Fibroblast of villous mesenchyme (primary cell): Measurements from ENCODE around the gene UGT1A1. TPM values are rescaled to one million over a fixed set of nuclear protein-coding genes. Genes with fewer than 3 reads are reported as not detected.
"Not testable (repeated sequence)": the region's sequence is repeated elsewhere in the genome, so short reads cannot be mapped to it uniquely, and the experiment has no call there.

Source experiments
- DNase-seq: peaks from one replicate; pipeline ENCODE4 v3.0.0-alpha.2; 2010; ENCODE audit warnings: low read depth
- H3K4me3 ChIP-seq: 2 replicates; pipeline ENCODE4 v1.5.1; 2011; ENCODE audit warnings: low read depth, mild to moderate bottlenecking, low read length
- CTCF ChIP-seq: IDR thresholded peaks from 2 replicates; pipeline ENCODE4 v1.5.1; 2012; ENCODE audit warnings: low read depth, mild to moderate bottlenecking, low read length; ENCODE audit not compliant: insufficient read depth
- total RNA-seq: library from RNA; depleted of rRNA; stranded (reverse); fragments of >200 nt; gene quantifications from 2 replicates; pipeline ENCODE4 v1.2.3, GENCODE V29; 2012

UGT1A1 gene
- total RNA-seq, 1 donor: not detected

DNA sequence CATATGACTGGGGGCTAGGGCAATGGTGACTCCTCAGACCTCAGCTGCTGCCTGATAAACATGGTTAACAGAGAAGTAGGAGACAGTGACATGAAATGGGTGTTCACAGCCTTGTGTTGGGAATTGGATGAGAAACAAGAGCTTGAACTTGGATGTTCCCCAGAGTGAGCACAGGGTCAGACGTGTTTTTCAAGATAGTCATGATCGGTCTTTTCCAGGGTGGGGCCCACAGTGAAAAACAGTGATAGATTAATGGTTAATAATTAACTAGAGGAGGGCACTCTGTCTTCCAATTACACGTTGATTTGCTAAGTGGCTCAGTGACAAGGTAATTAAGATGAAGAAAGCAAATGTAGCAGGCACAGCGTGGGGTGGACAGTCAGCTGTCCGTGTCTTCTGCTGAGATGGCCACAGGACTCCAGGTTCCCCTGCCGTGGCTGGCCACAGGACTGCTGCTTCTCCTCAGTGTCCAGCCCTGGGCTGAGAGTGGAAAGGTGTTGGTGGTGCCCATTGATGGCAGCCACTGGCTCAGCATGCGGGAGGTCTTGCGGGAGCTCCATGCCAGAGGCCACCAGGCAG lies 31.3 kb upstream of the UGT1A1 start, which contains the start of gene UGT1A3:
TSS of gene UGT1A3 (plus strand) at position 320 of the 579 bp plus-strand sequence. CDS start at position 405, 85 bp downstream.
- TF ChIP-seq CTCF: no peak
- DNase-seq: no peak
- no peak within 1 kb of the TSS for H3K4me3 ChIP-seq

DNA sequence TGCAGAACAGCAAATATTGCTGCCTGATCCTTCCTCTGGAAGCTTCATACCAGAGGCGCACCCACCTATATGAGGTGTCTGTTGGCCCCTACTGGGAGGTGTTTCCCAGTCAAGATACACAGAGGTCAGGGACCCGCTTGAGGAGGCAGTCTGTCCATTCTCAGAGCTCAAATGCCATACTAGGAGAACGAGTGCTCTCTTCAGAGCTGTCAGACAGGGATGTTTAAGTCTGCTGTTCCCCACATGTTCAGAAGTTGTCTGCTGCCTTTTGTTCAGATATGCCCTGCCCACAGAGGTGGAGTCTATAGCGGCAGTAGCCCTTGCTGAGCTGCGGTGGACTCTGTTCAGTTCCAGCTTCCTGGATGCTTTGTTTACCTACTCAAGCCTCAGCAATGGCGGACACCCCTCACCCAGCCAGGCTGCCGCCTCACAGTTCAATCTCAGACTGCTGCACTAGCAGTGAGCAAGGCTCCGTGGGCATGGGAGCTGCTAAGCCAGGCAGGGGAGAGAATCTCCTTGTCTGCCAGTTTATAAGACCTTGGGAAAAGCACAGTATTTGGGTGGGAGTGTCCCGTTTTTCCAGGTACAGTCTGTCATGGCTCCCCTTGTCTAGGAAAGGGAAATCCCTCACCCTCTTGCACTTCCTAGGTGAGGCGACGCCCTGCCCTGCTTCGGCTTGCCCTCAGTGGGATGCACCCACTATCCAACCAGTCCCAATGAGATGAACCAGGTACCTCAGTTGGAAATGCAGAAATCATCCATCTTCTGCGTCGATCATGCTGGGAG lies 23.0 kb upstream of the UGT1A1 start:
- DNase-seq, H3K4me3 ChIP-seq: not testable (repeated sequence)

GRCh38 chr2:233740870-233741269 lies 19.2 kb upstream of the UGT1A1 start:
- no peak for TF ChIP-seq CTCF
- H3K4me3 ChIP-seq: no peak overlapping the region

DNA sequence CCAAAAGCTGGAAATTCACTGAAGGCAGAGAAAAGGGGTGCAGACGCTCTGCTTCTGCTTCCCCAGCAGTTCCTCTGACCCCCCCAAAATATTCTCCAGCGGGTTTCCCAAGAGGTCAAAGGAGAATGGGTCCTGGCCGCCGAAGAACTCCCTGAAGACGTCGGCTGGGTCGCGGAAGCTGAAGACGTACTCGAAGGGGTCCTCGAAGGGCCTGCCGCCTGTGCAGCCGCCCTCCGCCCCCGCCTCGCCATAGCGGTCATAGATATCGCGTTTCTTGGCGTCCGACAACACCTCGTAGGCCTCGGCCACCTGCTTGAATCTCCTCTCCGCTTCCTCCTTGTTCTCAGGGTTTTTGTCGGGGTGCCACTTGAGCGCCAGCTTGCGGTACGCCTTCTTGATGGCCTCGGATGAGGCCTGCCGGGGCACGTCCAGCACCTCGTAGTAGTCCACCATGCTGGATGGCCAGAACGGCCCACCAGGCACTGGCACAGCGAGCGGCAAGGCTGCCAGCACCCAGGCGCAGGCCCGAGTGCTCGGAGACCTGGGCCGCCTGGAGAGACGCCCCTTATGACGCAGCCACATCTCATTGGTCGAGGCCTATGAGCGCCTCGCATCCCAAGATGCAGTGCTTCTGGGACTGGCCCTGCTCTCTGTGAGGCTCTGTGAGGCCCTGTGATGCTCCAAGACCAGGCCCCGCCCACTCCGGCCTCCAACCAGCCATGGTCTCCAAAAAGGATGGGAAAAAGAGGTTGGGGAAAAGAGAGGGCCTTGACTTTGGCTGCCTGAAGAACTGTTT lies 16.4 kb upstream of the UGT1A1 start:
- no peak overlapping the region for H3K4me3 ChIP-seq
- no peak for DNase-seq
- TF ChIP-seq CTCF: no peak

More at GRCh38 chr2:233740870-233741269, 19.2 kb upstream of the UGT1A1 start:
- DNase-seq: no peak

DNA sequence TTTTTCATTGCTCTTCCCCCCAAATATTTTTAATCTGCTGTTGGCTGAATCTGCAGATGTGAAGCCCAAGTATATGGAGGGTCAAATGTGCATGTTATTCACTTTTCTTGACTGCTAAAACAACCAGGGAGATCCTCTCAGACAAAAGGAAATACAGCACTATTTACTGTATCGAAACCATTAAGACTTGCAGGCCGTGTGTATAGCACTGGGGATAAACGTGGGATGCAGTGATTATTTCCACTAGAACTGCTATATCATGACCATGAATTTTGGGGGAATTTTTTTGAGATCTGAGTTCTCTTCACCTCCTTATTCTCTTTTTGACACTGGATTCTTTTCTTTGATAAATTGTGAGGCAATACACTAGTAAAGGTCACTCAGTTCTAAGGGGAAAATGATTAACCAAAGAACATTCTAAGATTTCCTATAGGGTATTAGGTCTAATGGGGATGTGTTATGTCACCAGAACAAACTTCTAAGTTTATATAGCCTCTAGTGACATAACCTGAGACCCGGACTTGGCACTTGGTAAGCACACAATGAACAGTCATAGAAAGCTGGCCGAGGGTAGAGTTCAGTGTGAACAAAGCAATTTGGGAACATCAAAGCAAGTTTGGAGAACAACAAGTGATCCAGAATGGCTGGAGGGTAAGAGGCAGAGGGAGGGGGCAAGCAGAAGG lies 14.9 kb upstream of the UGT1A1 start:
- H3K4me3 ChIP-seq: no peak overlapping the region
- no peak for TF ChIP-seq CTCF

DNA sequence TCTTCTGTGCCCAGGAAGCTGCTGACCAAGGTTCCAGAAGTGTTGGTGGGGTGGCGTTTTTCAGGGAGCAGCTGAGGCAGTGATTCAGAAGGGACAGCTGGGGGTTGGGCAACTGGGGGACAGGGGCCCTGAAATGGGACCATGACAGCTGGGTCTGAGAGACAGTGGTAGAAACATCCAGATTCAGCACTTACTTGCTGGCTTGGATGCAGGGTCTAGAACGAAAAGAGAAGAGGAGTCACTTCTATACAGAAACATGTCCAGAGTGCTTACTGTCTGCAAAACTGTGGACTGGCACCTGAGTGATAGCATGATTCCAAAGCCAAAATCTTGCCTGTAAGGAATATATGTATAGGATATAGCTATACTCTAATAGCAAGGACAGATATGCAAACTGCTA lies 14.2 kb upstream of the UGT1A1 start:
- not testable (repeated sequence) for DNase-seq, H3K4me3 ChIP-seq

More for the DNA sequence above, 14.9 kb upstream of the UGT1A1 start:
- DNase-seq: no peak

DNA sequence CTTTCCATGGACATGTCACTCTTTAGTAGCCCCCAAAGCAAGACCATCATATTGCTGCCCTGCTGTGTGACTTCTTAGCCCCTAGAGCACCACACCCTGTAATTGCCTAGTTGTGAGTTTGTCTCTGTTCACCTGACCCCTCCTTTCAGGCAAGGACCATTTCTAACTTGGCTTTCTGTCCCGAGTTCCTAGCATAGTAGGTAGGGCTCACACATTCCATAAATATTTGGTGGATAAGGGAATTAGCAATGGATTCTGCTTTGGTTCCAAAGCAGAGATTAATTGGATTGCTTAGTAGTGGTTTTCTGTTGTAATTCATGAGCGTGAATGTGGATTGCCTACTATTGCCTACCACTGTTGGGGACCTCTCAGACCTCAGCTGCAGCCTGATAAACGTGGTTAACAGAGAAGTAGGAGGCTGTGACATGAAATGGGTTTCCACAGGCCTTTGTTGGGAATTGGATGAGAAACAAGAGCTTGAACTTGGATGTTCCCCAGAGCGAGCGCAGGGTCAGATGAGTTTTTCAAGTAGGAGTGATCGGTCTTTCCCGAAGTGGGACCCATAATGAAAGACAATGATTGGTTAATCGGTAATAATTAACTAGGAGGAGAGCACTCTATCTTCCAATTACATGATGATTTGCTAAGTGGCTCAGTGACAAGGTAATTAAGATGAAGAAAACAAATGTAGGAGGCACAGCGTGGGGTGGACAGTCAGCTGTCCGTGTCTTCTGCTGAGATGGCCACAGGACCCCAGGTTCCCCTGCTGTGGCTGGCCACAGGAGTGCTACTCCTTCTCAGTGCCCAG lies 13.4 kb upstream of the UGT1A1 start:
- TF ChIP-seq CTCF: no peak
- no peak for DNase-seq
- no peak overlapping the region for H3K4me3 ChIP-seq
